HepG2 (cell line): ENCODE measurements around the gene ATP9A. TPM values are rescaled to one million over a fixed set of nuclear protein-coding genes. Genes with fewer than 3 reads are reported as not detected.

Source experiments
- ATM ChIP-seq: fragments of 450-650 bp; IDR thresholded peaks from 2 replicates; pipeline ENCODE4 v1.7.1; 2017; ENCODE audit warnings: mild to moderate bottlenecking, borderline replicate concordance
- DRAP1 ChIP-seq: IDR thresholded peaks from 2 replicates; pipeline ENCODE4 v1.6.1; 2016; ENCODE audit warnings: missing genetic modification reagents, missing compliant biosample characterization
- GATAD2A ChIP-seq: IDR thresholded peaks from 2 replicates; pipeline ENCODE4 v1.6.1; 2016
- HDAC6 ChIP-seq: fragments of 200-600 bp; sonication (generic); IDR thresholded peaks from 2 replicates; pipeline ENCODE4 v1.7.0; 2017; ENCODE audit warnings: mild to moderate bottlenecking, antibody characterized with exemption, low read length, low read depth
- NR2C2 ChIP-seq: sonication (generic); formaldehyde crosslinking; IDR thresholded peaks from 2 replicates; pipeline ENCODE4 v1.4.0; 2020; ENCODE audit warnings: missing genetic modification reagents, mild to moderate bottlenecking, moderate library complexity, borderline replicate concordance
- POLR2AphosphoS2 ChIP-seq: IDR thresholded peaks from 2 replicates; pipeline ENCODE4 v1.6.1; 2011; ENCODE audit warnings: low read depth, low read length, improper control_type of control experiment
- TBX2 ChIP-seq: sonication (generic); formaldehyde crosslinking; IDR thresholded peaks from 2 replicates; pipeline ENCODE4 v1.5.0; 2020; ENCODE audit warnings: missing genetic modification reagents, mild to moderate bottlenecking, borderline replicate concordance
- TBX3 ChIP-seq: fragments of 450-650 bp; IDR thresholded peaks from 2 replicates; pipeline ENCODE4 v1.6.1; 2017; ENCODE audit warnings: antibody characterized with exemption, mild to moderate bottlenecking, inconsistent platforms, borderline replicate concordance
- TP53 ChIP-seq: sonication (generic); formaldehyde crosslinking; conservative IDR thresholded peaks from 2 replicates; pipeline ENCODE4 v1.4.0; 2020; ENCODE audit warnings: missing genetic modification reagents
- ZNF773 ChIP-seq: sonication (generic); formaldehyde crosslinking; IDR thresholded peaks from 2 replicates; pipeline ENCODE4 v1.4.0; 2020; ENCODE audit warnings: missing genetic modification reagents, borderline replicate concordance
- ZSCAN29 ChIP-seq: sonication (generic); formaldehyde crosslinking; conservative IDR thresholded peaks from 2 replicates; pipeline ENCODE4 v1.4.0; 2020; ENCODE audit warnings: mild to moderate bottlenecking, missing genetic modification reagents
- polyA plus RNA-seq, 8 experiments: library from polyadenylated mRNA; depleted of rRNA in 3 of 8; stranded (reverse) in 7 of 8; unstranded in 1 of 8; fragments of >200 nt; fragmentation: Illumina TruSeq in 4 of 8; extraction: Trizol in 4 of 8; gene quantifications; 2 replicates each; pipeline versions ENCODE4 v1.2.1 to v1.2.3, GENCODE V29; 2011 to 2016; ENCODE audit warnings: low read depth in 4 of 8, missing spikeins in 1 of 8, mixed read lengths in 1 of 8; ENCODE audit not compliant: insufficient read depth in 1 of 8
- total RNA-seq, 5 experiments: library from RNA; depleted of rRNA; stranded (reverse); fragments of >200 nt; fragmentation: Illumina TruSeq; extraction: Trizol; gene quantifications; 2 replicates each; pipeline ENCODE4 v1.2.3, GENCODE V29; 2016; ENCODE audit warnings: low read depth in 1 of 5
- TF ChIP-seq, protein P1 (sequence below): sonication (generic); formaldehyde crosslinking; IDR thresholded peaks from 2 replicates; pipeline ENCODE4 v1.5.0; 2020; ENCODE audit warnings: mild to moderate bottlenecking, missing genetic modification reagents, borderline replicate concordance
- TF ChIP-seq, protein P2 (sequence below): sonication (generic); formaldehyde crosslinking; IDR thresholded peaks from 2 replicates; pipeline ENCODE4 v1.5.1; 2020; ENCODE audit warnings: mild to moderate bottlenecking, missing genetic modification reagents, moderate library complexity
- TF ChIP-seq, protein P3 (sequence below): sonication (generic); formaldehyde crosslinking; IDR thresholded peaks from 2 replicates; pipeline ENCODE4 v1.5.1; 2020; ENCODE audit warnings: missing genetic modification reagents, mild to moderate bottlenecking, borderline replicate concordance
- TF ChIP-seq, protein P4 (sequence below): IDR thresholded peaks from 2 replicates; pipeline ENCODE4 v1.6.1; 2016; ENCODE audit warnings: low read depth
- TF ChIP-seq, protein P5 (sequence below): sonication (generic); formaldehyde crosslinking; IDR thresholded peaks from 2 replicates; pipeline ENCODE4 v1.4.0; 2020; ENCODE audit warnings: mild to moderate bottlenecking, missing genetic modification reagents

ATP9A gene
- total and polyA plus RNA-seq, 2 of the 13 experiments (the other 11 are each of a cell fraction or from before 2014, with no cell fraction given) = 11.8 to 18.5 TPM

GRCh38 chr20:51752343-51752951 is 15.7 kb downstream of the ATP9A start (continued):
- TF ChIP-seq, protein P1, sequence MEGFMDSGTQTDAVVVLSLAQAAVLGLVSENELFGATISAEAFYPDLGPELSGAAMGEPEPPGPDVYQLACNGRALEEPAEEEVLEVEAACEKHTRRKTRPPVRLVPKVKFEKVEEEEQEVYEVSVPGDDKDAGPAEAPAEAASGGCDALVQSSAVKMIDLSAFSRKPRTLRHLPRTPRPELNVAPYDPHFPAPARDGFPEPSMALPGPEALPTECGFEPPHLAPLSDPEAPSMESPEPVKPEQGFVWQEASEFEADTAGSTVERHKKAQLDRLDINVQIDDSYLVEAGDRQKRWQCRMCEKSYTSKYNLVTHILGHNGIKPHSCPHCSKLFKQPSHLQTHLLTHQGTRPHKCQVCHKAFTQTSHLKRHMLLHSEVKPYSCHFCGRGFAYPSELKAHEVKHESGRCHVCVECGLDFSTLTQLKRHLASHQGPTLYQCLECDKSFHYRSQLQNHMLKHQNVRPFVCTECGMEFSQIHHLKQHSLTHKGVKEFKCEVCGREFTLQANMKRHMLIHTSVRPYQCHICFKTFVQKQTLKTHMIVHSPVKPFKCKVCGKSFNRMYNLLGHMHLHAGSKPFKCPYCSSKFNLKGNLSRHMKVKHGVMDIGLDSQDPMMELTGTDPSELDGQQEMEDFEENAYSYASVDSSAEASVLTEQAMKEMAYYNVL (CRISPR knock-in tag) = peak; percentile 60; the same call in 1 of the 2 replicates
- no peak for TF ChIP-seq HDAC6
- TF ChIP-seq TBX3 = no peak
- TF ChIP-seq, protein P2, sequence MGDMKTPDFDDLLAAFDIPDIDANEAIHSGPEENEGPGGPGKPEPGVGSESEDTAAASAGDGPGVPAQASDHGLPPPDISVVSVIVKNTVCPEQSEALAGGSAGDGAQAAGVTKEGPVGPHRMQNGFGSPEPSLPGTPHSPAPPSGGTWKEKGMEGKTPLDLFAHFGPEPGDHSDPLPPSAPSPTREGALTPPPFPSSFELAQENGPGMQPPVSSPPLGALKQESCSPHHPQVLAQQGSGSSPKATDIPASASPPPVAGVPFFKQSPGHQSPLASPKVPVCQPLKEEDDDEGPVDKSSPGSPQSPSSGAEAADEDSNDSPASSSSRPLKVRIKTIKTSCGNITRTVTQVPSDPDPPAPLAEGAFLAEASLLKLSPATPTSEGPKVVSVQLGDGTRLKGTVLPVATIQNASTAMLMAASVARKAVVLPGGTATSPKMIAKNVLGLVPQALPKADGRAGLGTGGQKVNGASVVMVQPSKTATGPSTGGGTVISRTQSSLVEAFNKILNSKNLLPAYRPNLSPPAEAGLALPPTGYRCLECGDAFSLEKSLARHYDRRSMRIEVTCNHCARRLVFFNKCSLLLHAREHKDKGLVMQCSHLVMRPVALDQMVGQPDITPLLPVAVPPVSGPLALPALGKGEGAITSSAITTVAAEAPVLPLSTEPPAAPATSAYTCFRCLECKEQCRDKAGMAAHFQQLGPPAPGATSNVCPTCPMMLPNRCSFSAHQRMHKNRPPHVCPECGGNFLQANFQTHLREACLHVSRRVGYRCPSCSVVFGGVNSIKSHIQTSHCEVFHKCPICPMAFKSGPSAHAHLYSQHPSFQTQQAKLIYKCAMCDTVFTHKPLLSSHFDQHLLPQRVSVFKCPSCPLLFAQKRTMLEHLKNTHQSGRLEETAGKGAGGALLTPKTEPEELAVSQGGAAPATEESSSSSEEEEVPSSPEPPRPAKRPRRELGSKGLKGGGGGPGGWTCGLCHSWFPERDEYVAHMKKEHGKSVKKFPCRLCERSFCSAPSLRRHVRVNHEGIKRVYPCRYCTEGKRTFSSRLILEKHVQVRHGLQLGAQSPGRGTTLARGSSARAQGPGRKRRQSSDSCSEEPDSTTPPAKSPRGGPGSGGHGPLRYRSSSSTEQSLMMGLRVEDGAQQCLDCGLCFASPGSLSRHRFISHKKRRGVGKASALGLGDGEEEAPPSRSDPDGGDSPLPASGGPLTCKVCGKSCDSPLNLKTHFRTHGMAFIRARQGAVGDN (CRISPR knock-in tag) = peak; percentile 37; the same call in 1 of the 2 replicates
- no peak for TF ChIP-seq POLR2AphosphoS2
- TF ChIP-seq ATM = no peak
- peak; percentile 50; the same call in 1 of the 2 replicates for TF ChIP-seq GATAD2A (CRISPR knock-in tag)
- TF ChIP-seq, protein P3, sequence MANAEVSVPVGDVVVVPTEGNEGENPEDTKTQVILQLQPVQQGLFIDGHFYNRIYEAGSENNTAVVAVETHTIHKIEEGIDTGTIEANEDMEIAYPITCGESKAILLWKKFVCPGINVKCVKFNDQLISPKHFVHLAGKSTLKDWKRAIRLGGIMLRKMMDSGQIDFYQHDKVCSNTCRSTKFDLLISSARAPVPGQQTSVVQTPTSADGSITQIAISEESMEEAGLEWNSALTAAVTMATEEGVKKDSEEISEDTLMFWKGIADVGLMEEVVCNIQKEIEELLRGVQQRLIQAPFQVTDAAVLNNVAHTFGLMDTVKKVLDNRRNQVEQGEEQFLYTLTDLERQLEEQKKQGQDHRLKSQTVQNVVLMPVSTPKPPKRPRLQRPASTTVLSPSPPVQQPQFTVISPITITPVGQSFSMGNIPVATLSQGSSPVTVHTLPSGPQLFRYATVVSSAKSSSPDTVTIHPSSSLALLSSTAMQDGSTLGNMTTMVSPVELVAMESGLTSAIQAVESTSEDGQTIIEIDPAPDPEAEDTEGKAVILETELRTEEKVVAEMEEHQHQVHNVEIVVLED (CRISPR knock-in tag) = 0 out of 2 replicates have a peak, but pooled peaks have one; percentile 30
- TF ChIP-seq ZSCAN29 = peak; percentile 70; the same call in 1 of the 2 replicates
- TF ChIP-seq, protein P4, sequence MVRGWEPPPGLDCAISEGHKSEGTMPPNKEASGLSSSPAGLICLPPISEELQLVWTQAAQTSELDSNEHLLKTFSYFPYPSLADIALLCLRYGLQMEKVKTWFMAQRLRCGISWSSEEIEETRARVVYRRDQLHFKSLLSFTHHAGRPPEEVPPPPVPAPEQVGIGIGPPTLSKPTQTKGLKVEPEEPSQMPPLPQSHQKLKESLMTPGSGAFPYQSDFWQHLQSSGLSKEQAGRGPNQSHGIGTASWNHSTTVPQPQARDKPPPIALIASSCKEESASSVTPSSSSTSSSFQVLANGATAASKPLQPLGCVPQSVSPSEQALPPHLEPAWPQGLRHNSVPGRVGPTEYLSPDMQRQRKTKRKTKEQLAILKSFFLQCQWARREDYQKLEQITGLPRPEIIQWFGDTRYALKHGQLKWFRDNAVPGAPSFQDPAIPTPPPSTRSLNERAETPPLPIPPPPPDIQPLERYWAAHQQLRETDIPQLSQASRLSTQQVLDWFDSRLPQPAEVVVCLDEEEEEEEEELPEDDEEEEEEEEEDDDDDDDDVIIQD = no peak
- peak; percentile 58; the same call in 1 of the 2 replicates for TF ChIP-seq TBX2 (CRISPR knock-in tag)
- TF ChIP-seq, protein P5, sequence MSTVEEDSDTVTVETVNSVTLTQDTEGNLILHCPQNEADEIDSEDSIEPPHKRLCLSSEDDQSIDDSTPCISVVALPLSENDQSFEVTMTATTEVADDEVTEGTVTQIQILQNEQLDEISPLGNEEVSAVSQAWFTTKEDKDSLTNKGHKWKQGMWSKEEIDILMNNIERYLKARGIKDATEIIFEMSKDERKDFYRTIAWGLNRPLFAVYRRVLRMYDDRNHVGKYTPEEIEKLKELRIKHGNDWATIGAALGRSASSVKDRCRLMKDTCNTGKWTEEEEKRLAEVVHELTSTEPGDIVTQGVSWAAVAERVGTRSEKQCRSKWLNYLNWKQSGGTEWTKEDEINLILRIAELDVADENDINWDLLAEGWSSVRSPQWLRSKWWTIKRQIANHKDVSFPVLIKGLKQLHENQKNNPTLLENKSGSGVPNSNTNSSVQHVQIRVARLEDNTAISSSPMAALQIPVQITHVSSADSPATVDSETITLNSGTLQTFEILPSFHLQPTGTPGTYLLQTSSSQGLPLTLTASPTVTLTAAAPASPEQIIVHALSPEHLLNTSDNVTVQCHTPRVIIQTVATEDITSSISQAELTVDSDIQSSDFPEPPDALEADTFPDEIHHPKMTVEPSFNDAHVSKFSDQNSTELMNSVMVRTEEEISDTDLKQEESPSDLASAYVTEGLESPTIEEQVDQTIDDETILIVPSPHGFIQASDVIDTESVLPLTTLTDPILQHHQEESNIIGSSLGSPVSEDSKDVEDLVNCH (CRISPR knock-in tag) = 0 out of 2 replicates have a peak, but pooled peaks have one; percentile 31
- no peak for TF ChIP-seq TP53 (CRISPR knock-in tag)
- no peak for TF ChIP-seq NR2C2 (CRISPR knock-in tag)
- TF ChIP-seq ZNF773 (CRISPR knock-in tag) = no peak
- TF ChIP-seq DRAP1 (CRISPR knock-in tag) = no peak
